ENCODE results near the gene VPREB1. TPM values are rescaled to one million over a fixed set of nuclear protein-coding genes. Genes with fewer than 3 reads are reported as not detected.

The VPREB1 gene, protein sequence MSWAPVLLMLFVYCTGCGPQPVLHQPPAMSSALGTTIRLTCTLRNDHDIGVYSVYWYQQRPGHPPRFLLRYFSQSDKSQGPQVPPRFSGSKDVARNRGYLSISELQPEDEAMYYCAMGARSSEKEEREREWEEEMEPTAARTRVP
- polyA plus RNA-seq (2013): 3.0 TPM

- 40% methylated on average over 25 of the region's 25 CpGs for WGBS (ENCODE audit: insufficient coverage)
- ChIA-PET CTCF (interaction anchor here (0.8 to 4.0 kb wide), 2 partner anchors 16 to 35 kb away, joined by 4 to 19 read pairs; no protein-coding TSS in a partner anchor), POLR2A (no interaction called here)
- peaks cover 0 to 5% (median 0%) of the 10 kb centered on the region in 5 experiments for H3K27me3 ChIP-seq (replicated peaks in 2 of 5; ENCODE audit: control insufficient read depth in 4 of 5, insufficient read depth in 5 of 5, low read length in 4 of 5)
- H3K4me3 ChIP-seq (ENCODE audit: control insufficient read depth in 1 of 7, extremely low read depth in 1 of 7, insufficient read depth in 4 of 7, low read depth in 2 of 7, low read length in 6 of 7): peak within 1 kb of the TSS in 2 of 7 experiments; percentile 6 to 36
- peaks cover 14 to 58% (median 35%) of the 10 kb centered on the region in 4 experiments for H3K4me1 ChIP-seq (ENCODE audit: control extremely low read depth in 1 of 4, control insufficient read depth in 4 of 4, insufficient read depth in 4 of 4, low read length in 3 of 4)
- H3K9me3 ChIP-seq (ENCODE audit: control extremely low read depth in 1 of 5, control insufficient read depth in 4 of 5, insufficient read depth in 2 of 5, low read depth in 1 of 5, low read length in 4 of 5): no peaks in the 10 kb centered on the region
- no peak within 1 kb of the TSS for H3K27ac ChIP-seq (ENCODE audit: insufficient read depth in 1 of 2, low read depth in 1 of 2, low read length in 2 of 2, poor library complexity in 1 of 2, severe bottlenecking in 2 of 2)
- DNase-seq: peak; percentile 30 to 90 (median 90)
- no peaks in the 10 kb centered on the region for H3K36me3 ChIP-seq (ENCODE audit: control insufficient read depth in 4 of 4, insufficient read depth in 4 of 4, low read length in 3 of 4)
Measured at GRCh38 chr22:22244316-22245250, at the start of gene VPREB1. Gene VPREB1 (plus strand): TSS chr22:22244786. CDS start chr22:22244814, 28 bp downstream.

- no peak overlapping the region for H3K4me3 ChIP-seq (ENCODE audit: control insufficient read depth in 1 of 7, extremely low read depth in 1 of 7, insufficient read depth in 4 of 7, low read depth in 2 of 7, low read length in 6 of 7)
- 61% methylated on average over 2 of the region's 3 CpGs for WGBS (ENCODE audit: insufficient coverage)
- no peak for DNase-seq
- CTCF ChIA-PET: interaction anchor here (0.6 to 3.7 kb wide), 7 partner anchors 9 to 138 kb away, joined by 3 to 35 read pairs (median 4); no protein-coding TSS in a partner anchor
- H3K27me3 ChIP-seq (replicated peaks in 2 of 5; ENCODE audit: control insufficient read depth in 4 of 5, insufficient read depth in 5 of 5, low read length in 4 of 5): peaks cover 0 to 30% (median 15%) of the 10 kb centered on the region in 5 experiments
- H3K36me3 ChIP-seq (ENCODE audit: control insufficient read depth in 4 of 4, insufficient read depth in 4 of 4, low read length in 3 of 4): no peaks in the 10 kb centered on the region
- H3K9me3 ChIP-seq (ENCODE audit: control extremely low read depth in 1 of 5, control insufficient read depth in 4 of 5, insufficient read depth in 2 of 5, low read depth in 1 of 5, low read length in 4 of 5): no peaks in the 10 kb centered on the region
- H3K4me1 ChIP-seq (ENCODE audit: control extremely low read depth in 1 of 4, control insufficient read depth in 4 of 4, insufficient read depth in 4 of 4, low read length in 3 of 4): no peaks in the 10 kb centered on the region
- POLR2A ChIA-PET: no interaction called here
- H3K27ac ChIP-seq (ENCODE audit: insufficient read depth in 1 of 2, low read depth in 1 of 2, low read length in 2 of 2, poor library complexity in 1 of 2, severe bottlenecking in 2 of 2): no peak overlapping the region
Measured at GRCh38 chr22:22194931-22195264, 49.7 kb upstream of the VPREB1 start.

DNA sequence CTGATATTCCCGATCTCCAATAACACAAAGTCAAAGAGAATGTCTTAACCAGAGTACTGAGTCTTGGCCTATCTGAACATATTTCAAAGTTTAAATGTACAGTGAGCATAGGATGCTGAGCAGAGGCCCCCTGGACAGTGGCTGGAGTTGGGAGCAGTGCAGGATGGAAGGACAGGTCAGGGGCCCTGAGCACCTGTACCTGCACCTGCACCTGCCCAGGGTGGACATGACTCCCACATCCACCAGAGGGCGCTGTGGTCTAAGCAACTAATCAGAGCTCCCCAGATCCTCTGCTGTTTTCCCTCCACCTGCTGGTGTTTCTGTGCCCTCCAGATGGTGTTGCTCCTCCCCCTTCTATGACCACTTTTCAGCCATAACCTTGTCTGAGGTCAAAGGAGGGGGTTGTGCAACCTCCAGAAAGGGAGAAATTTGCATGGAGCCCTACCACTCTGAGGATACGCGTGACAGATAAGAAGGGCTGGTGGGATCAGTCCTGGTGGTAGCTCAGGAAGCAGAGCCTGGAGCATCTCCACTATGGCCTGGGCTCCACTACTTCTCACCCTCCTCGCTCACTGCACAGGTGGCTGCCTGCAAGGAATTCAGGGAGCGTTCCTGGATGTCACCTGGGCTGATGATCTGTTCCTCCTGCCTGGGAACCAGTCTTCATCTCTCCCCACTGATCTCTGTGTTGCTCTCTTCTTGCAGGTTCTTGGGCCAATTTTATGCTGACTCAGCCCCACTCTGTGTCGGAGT is 49.1 kb upstream of the VPREB1 start:
- no peak overlapping the region for H3K4me3 ChIP-seq (ENCODE audit: control insufficient read depth in 1 of 7, extremely low read depth in 1 of 7, insufficient read depth in 4 of 7, low read depth in 2 of 7, low read length in 6 of 7)

GRCh38 chr22:22196018-22196533 is 48.5 kb upstream of the VPREB1 start:
- Histone ChIP-seq H3K27ac (ENCODE audit: insufficient read depth in 1 of 2, low read depth in 1 of 2, low read length in 2 of 2, poor library complexity in 1 of 2, severe bottlenecking in 2 of 2) (no peak overlapping the region), H3K4me1 (ENCODE audit: control extremely low read depth in 1 of 4, control insufficient read depth in 4 of 4, insufficient read depth in 4 of 4, low read length in 3 of 4) (no peaks in the 10 kb centered on the region), H3K27me3 (replicated peaks in 2 of 5; ENCODE audit: control insufficient read depth in 4 of 5, insufficient read depth in 5 of 5, low read length in 4 of 5) (peaks cover 0 to 42% (median 15%) of the 10 kb centered on the region in 5 experiments), H3K36me3 (ENCODE audit: control insufficient read depth in 4 of 4, insufficient read depth in 4 of 4, low read length in 3 of 4) (no peaks in the 10 kb centered on the region), H3K9me3 (ENCODE audit: control extremely low read depth in 1 of 5, control insufficient read depth in 4 of 5, insufficient read depth in 2 of 5, low read depth in 1 of 5, low read length in 4 of 5) (no peaks in the 10 kb centered on the region), H3K4me3 (ENCODE audit: control insufficient read depth in 1 of 7, extremely low read depth in 1 of 7, insufficient read depth in 4 of 7, low read depth in 2 of 7, low read length in 6 of 7) (no peak overlapping the region)
- ChIA-PET CTCF (interaction anchor here (0.7 to 3.7 kb wide), 15 partner anchors 8 to 160 kb away, joined by 3 to 35 read pairs (median 4); no protein-coding TSS in a partner anchor), POLR2A (no interaction called here)
- WGBS (ENCODE audit: insufficient coverage): 79% methylated on average over 8 of the region's 11 CpGs
- no peak for DNase-seq

More for the DNA sequence above, 49.1 kb upstream of the VPREB1 start:
- Histone ChIP-seq H3K9me3 (ENCODE audit: control extremely low read depth in 1 of 5, control insufficient read depth in 4 of 5, insufficient read depth in 2 of 5, low read depth in 1 of 5, low read length in 4 of 5) (no peaks in the 10 kb centered on the region), H3K36me3 (ENCODE audit: control insufficient read depth in 4 of 4, insufficient read depth in 4 of 4, low read length in 3 of 4) (no peaks in the 10 kb centered on the region), H3K4me1 (ENCODE audit: control extremely low read depth in 1 of 4, control insufficient read depth in 4 of 4, insufficient read depth in 4 of 4, low read length in 3 of 4) (no peaks in the 10 kb centered on the region), H3K27me3 (replicated peaks in 2 of 5; ENCODE audit: control insufficient read depth in 4 of 5, insufficient read depth in 5 of 5, low read length in 4 of 5) (peaks cover 0 to 36% (median 15%) of the 10 kb centered on the region in 5 experiments), H3K27ac (ENCODE audit: insufficient read depth in 1 of 2, low read depth in 1 of 2, low read length in 2 of 2, poor library complexity in 1 of 2, severe bottlenecking in 2 of 2) (no peak overlapping the region)
- DNase-seq: peak; percentile 84 to 85 (median 84)
- 75% methylated on average over 5 of the region's 7 CpGs for WGBS (ENCODE audit: insufficient coverage)
- ChIA-PET CTCF (interaction anchor here (0.6 to 3.7 kb wide), 15 partner anchors 9 to 161 kb away, joined by 3 to 35 read pairs (median 4); no protein-coding TSS in a partner anchor), POLR2A (no interaction called here)

DNA sequence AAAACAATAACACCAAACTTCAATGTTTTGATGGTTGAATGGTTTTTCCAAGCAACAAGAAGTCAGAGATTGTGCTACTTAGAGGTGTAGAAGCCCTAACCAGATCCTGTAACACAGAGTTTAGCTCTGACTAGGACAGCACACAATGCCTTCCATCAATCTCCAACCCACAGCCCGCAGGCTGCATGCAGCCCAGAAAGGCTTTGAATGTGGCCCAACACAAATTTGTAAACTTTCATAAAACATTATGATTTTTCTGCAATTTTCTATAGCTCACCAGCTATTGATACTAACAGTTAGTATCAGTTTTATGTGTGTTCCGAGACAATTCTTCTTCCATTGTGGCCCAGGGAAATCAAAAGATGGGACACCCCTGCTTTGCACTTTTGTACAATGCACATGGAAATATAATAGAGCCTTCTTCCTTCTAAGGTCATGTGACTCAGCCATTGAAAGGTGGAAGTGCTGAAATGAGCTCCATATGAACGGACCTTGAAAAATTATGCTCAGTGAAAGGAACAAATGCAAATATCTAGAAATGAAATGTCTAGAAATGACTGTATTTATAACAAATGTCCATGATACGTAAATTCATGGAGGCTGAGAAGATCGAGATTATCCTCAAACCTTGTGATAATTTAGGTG is 47.6 kb upstream of the VPREB1 start:
- Histone ChIP-seq H3K9me3 (ENCODE audit: control extremely low read depth in 1 of 5, control insufficient read depth in 4 of 5, insufficient read depth in 2 of 5, low read depth in 1 of 5, low read length in 4 of 5) (no peaks in the 10 kb centered on the region), H3K27ac (ENCODE audit: insufficient read depth in 1 of 2, low read depth in 1 of 2, low read length in 2 of 2, poor library complexity in 1 of 2, severe bottlenecking in 2 of 2) (no peak overlapping the region), H3K4me3 (ENCODE audit: control insufficient read depth in 1 of 7, extremely low read depth in 1 of 7, insufficient read depth in 4 of 7, low read depth in 2 of 7, low read length in 6 of 7) (no peak overlapping the region), H3K4me1 (ENCODE audit: control extremely low read depth in 1 of 4, control insufficient read depth in 4 of 4, insufficient read depth in 4 of 4, low read length in 3 of 4) (no peaks in the 10 kb centered on the region), H3K27me3 (replicated peaks in 2 of 5; ENCODE audit: control insufficient read depth in 4 of 5, insufficient read depth in 5 of 5, low read length in 4 of 5) (peaks cover 0 to 51% (median 15%) of the 10 kb centered on the region in 5 experiments), H3K36me3 (ENCODE audit: control insufficient read depth in 4 of 4, insufficient read depth in 4 of 4, low read length in 3 of 4) (no peaks in the 10 kb centered on the region)
- ChIA-PET CTCF (interaction anchor here (0.6 to 3.7 kb wide), 5 partner anchors 9 to 31 kb away, joined by 3 to 35 read pairs (median 7); no protein-coding TSS in a partner anchor), POLR2A (no interaction called here)
- DNase-seq: no peak
- 57% methylated on average over 3 of the region's 5 CpGs for WGBS (ENCODE audit: insufficient coverage)

GRCh38 chr22:22197993-22198402 is 46.6 kb upstream of the VPREB1 start:
- Histone ChIP-seq H3K27ac (ENCODE audit: insufficient read depth in 1 of 2, low read depth in 1 of 2, low read length in 2 of 2, poor library complexity in 1 of 2, severe bottlenecking in 2 of 2) (no peak overlapping the region), H3K4me3 (ENCODE audit: control insufficient read depth in 1 of 7, extremely low read depth in 1 of 7, insufficient read depth in 4 of 7, low read depth in 2 of 7, low read length in 6 of 7) (no peak overlapping the region), H3K27me3 (replicated peaks in 2 of 5; ENCODE audit: control insufficient read depth in 4 of 5, insufficient read depth in 5 of 5, low read length in 4 of 5) (peaks cover 0 to 59% (median 16%) of the 10 kb centered on the region in 5 experiments), H3K36me3 (ENCODE audit: control insufficient read depth in 4 of 4, insufficient read depth in 4 of 4, low read length in 3 of 4) (no peaks in the 10 kb centered on the region), H3K4me1 (ENCODE audit: control extremely low read depth in 1 of 4, control insufficient read depth in 4 of 4, insufficient read depth in 4 of 4, low read length in 3 of 4) (no peaks in the 10 kb centered on the region), H3K9me3 (ENCODE audit: control extremely low read depth in 1 of 5, control insufficient read depth in 4 of 5, insufficient read depth in 2 of 5, low read depth in 1 of 5, low read length in 4 of 5) (no peaks in the 10 kb centered on the region)
- CTCF ChIA-PET: interaction anchor here (0.6 to 3.7 kb wide), 5 partner anchors 9 to 40 kb away, joined by 3 to 35 read pairs (median 4); no protein-coding TSS in a partner anchor
- POLR2A ChIA-PET: interaction anchor here (0.5 kb wide), 1 partner anchor 149 kb away, joined by 3 read pairs; no protein-coding TSS in a partner anchor
- DNase-seq: no peak
- 87% methylated on average over 3 of the region's 4 CpGs for whole genome bisulfite sequencing (ENCODE audit: insufficient coverage)

Data from common myeloid progenitor, CD34-positive (primary cell).